Skeletal muscle tissue (tissue), 4 donors: Measurements from ENCODE around the gene COL5A1. TPM values are rescaled to one million over a fixed set of nuclear protein-coding genes. Genes with fewer than 3 reads are reported as not detected.

ENCODE experiments used
- H3K27ac ChIP-seq: one replicate; pipeline ENCODE4 v1.7.0; 2013; ENCODE audit warnings: mild to moderate bottlenecking, low read depth, low read length, inconsistent platforms
- H3K27me3 ChIP-seq, 3 donors: one replicate each; pipeline ENCODE4 v1.7.0; 2013; ENCODE audit warnings: low read length in 3 of 3; ENCODE audit not compliant: control insufficient read depth in 3 of 3, insufficient read depth in 3 of 3
- H3K36me3 ChIP-seq, 3 donors: one replicate each; pipeline ENCODE4 v1.7.0; 2013; ENCODE audit warnings: low read length in 3 of 3; ENCODE audit not compliant: control insufficient read depth in 3 of 3, insufficient read depth in 3 of 3
- H3K4me1 ChIP-seq, 3 donors: one replicate each; pipeline ENCODE4 v1.7.0; 2013; ENCODE audit warnings: low read length in 3 of 3, mild to moderate bottlenecking in 3 of 3; ENCODE audit not compliant: control insufficient read depth in 3 of 3, insufficient read depth in 3 of 3
- H3K4me3 ChIP-seq, 3 donors: one replicate each; pipeline ENCODE4 v1.7.0; 2013; ENCODE audit warnings: low read length in 3 of 3
- H3K9ac ChIP-seq, 3 donors: one replicate each; pipeline ENCODE4 v1.7.0; 2013; ENCODE audit warnings: low read length in 3 of 3, mild to moderate bottlenecking in 3 of 3, moderate library complexity in 2 of 3, low read depth in 1 of 3
- H3K9me3 ChIP-seq, 3 donors: one replicate each; pipeline ENCODE4 v1.7.0; 2013; ENCODE audit warnings: low read length in 3 of 3; ENCODE audit not compliant: control insufficient read depth in 3 of 3
- total RNA-seq: library from RNA; depleted of rRNA; stranded (reverse); fragments of >200 nt; gene quantifications from one replicate; pipeline ENCODE4 v1.2.3, GENCODE V29; 2014
- donor health status: Osteomylitis.

Gene COL5A1
- total RNA-seq, 1 donor from 2014 or later, result 258 TPM

DNA sequence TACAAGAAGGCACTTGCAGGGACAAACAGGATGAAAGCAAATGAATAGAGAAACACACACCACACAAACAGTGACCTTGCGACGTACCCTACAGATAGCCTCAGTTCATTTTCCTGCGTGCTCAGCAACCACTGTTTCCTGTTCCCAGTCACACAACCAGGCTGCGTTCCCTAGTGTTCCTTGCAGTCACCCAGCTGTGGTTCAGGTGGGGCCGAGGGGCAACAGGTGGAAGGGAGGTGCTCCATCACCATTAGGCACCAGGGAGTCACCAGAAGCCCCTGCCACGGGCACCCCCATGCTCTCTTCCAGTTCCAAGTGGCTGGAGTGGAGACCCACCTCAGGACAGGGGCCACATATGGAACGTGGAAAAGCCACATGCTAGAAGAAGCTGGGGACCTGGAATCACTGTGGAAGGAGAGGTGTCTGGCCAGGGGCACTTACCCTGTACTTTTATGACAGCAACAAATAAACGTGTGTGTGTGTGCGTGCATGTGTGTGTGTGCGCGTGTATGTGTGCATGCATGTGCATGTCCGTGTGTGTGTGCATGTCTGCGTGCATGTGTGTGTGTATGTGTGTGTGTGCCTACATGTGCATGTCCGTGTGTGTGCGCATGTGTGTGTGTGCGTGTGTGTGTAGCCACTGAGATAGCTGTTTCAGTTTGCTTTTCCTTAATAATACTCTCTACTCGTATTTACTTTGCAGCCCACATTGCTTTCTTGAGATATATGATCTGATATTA is 220.2 kb downstream of the COL5A1 start:
- Histone ChIP-seq H3K4me3 (no peak overlapping the region), H3K9ac (no peak overlapping the region), H3K36me3 (no peaks in the 10 kb centered on the region), H3K27ac (no peak overlapping the region), H3K4me1 (peaks cover 3 to 9% (median 4%) of the 10 kb centered on the region in 3 donors), H3K27me3 (peaks cover 14 to 30% (median 20%) of the 10 kb centered on the region in 3 donors), H3K9me3 (no peaks in the 10 kb centered on the region)

- Histone ChIP-seq H3K4me1 (peaks cover 3 to 9% (median 4%) of the 10 kb centered on the region in 3 donors), H3K27me3 (peaks cover 13 to 26% (median 20%) of the 10 kb centered on the region in 3 donors), H3K9ac (no peak overlapping the region), H3K4me3 (no peak overlapping the region), H3K9me3 (no peaks in the 10 kb centered on the region), H3K27ac (no peak overlapping the region), H3K36me3 (no peaks in the 10 kb centered on the region)
Observed at GRCh38 chr9:134863306-134863902, 221.8 kb downstream of the COL5A1 start.

DNA sequence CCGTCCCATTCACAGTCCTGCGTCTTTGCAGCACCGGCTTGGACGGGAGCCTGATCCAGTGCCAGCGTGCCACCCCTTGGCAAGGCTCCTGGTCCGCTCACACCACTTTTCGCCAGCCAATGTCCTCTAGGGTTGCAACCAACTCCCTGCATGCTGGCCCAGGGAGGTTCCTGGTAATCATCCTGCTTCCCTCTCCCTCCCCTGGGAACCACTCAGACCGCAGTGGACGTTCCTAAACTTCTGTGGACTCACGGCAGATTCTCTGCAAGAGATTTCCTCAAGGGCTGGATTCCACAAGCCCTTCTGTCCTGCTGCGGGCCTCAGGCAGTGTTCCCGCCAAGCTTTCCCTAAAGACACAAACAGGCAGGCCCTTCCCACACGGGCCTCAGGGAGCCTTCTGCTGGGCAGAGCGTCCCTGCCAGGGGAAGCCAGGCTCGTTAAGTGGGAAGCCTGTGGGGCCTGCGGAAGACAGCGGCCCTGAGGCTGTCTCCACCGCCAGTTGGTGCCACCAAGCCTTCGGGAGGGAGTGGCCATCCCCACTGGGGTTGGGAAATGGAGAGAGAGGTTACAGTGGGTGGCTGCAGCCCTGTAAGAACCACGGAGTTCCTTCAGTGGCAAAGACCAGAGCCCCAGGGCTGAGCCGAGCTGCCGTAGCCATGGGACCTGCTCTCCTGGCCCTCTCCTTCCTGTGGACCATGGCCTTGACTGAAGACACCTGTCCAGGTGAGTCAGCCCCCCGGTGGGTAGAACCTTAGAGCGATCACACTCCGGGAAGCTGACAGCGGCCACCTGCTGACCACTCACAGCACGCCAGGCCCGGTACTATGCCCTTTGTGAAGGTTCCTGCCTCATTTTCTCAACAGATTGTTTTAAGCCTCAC is 222.6 kb downstream of the COL5A1 start:
- Histone ChIP-seq H3K27ac (no peak overlapping the region), H3K4me3 (no peak overlapping the region), H3K27me3 (peaks cover 19 to 26% (median 21%) of the 10 kb centered on the region in 3 donors), H3K9ac (peak overlapping the region in 1 of 3 donors; percentile 33), H3K36me3 (no peaks in the 10 kb centered on the region), H3K9me3 (peaks cover 0 to 4% (median 0%) of the 10 kb centered on the region in 3 donors), H3K4me1 (peaks cover 3 to 9% (median 4%) of the 10 kb centered on the region in 3 donors)

DNA sequence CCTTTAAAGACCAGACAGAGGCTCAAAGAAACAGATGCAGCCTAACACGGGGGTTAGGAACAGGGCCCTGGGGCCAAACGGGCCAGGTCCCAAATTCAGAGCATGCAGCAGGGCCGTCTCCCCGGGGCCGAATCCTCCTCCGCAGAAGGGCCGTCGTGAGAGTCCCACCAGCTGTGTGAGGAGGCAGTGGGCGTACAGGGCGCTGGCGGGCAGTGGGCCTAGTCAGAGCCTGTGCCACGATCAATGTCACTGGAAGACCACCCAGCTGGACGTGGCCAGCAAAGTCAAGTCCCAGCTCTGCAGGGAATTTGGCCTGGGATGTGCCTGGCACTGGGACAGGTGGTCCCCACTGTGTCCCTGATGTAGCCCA is 223.2 kb downstream of the COL5A1 start:
- H3K4me1 ChIP-seq, result peaks cover 3 to 9% (median 4%) of the 10 kb centered on the region in 3 donors
- H3K27ac ChIP-seq, result no peak overlapping the region
- H3K27me3 ChIP-seq, result peaks cover 21 to 26% (median 24%) of the 10 kb centered on the region in 3 donors
- H3K4me3 ChIP-seq, result no peak overlapping the region
- peaks cover 0 to 4% (median 0%) of the 10 kb centered on the region in 3 donors for H3K9me3 ChIP-seq
- no peaks in the 10 kb centered on the region for H3K36me3 ChIP-seq
- no peak overlapping the region for H3K9ac ChIP-seq

DNA sequence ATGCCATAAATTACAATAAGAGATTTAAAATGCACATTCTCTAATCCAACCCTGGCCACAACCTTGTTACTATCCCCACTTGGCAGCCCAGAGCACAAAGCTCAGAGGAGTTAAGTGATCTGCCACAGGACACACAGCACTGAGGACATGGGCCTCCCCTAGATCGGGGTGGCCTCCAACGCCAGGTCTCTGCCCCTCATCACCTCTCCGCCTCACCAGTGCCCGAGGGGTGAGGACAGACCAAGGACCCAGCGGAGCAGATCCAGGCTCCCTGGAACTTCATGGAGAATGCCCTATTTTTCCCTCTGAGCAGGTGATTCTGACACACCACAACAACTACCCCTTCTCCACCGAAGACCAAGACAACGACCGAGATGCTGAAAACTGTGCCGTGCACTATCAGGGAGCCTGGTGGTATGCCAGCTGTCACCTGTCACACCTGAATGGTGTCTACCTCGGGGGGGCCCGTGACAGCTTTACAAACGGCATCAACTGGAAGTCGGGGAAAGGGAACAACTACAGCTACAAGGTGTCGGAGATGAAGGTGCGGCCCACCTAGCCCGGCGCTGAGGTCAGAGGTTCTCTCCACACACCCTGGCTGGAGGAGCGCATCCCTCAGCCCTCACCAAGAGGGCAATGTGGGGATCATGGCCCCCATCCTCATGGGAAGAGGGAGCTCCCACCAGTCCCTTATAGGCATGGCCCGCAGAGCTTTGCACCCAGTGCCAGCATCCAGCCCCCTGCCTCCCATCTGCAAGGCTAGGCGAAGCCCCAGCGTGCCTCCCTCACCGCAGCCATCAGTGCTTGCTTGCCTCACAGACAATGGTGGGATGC is 226.5 kb downstream of the COL5A1 start:
- H3K9ac ChIP-seq, result no peak overlapping the region
- peaks cover 13 to 42% (median 23%) of the 10 kb centered on the region in 3 donors for H3K27me3 ChIP-seq
- no peak overlapping the region for H3K27ac ChIP-seq
- no peak overlapping the region for H3K4me3 ChIP-seq
- no peaks in the 10 kb centered on the region for H3K36me3 ChIP-seq
- peaks cover 0 to 4% (median 0%) of the 10 kb centered on the region in 3 donors for H3K9me3 ChIP-seq
- H3K4me1 ChIP-seq, result peaks cover 3 to 9% (median 7%) of the 10 kb centered on the region in 3 donors

- Histone ChIP-seq H3K27me3 (peaks cover 12 to 42% (median 22%) of the 10 kb centered on the region in 3 donors), H3K36me3 (no peaks in the 10 kb centered on the region), H3K4me1 (peaks cover 3 to 7% (median 4%) of the 10 kb centered on the region in 3 donors), H3K9ac (no peak overlapping the region), H3K4me3 (no peak overlapping the region), H3K9me3 (peaks cover 0 to 4% (median 0%) of the 10 kb centered on the region in 3 donors), H3K27ac (no peak overlapping the region)
Observed at GRCh38 chr9:134868751-134869553, 227.3 kb downstream of the COL5A1 start.

DNA sequence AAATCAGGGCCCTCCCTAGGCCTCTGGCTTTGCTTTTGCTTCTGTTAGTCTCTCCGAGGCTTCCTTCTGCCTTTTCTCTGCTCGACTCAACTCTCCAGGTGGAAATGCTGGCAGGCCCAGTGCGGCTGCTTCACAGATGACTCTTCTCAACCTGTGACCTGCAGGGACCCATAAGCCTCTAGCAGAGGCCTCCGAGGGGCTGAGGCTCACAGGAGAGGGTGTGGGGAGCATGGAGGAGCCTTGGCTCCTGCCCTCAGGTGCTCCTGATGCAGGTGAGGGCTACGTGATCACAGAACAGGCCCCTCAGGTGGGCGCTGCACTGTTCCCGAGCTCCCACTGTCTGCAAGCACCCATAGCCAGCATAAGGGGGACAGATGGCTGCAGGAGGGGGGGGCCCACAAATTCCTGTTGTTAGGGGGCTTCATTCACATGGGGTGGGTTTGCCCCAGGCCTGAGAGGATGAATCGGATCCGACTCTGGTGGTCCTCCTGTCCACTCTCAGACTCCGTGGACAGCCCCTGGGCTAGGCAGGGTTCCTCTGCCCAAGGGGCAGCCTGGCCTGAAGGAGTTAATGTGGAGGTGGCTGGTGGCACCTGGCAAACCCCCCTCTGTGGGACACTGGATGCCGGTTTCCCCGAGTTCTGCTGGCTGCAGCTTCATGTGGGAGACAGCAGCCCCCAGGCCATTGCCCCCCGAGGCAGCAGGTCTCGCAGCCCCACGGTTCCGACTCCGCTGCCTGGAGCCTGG is 228.1 kb downstream of the COL5A1 start:
- Histone ChIP-seq H3K9me3 (peaks cover 0 to 4% (median 0%) of the 10 kb centered on the region in 3 donors), H3K9ac (no peak overlapping the region), H3K4me3 (no peak overlapping the region), H3K27ac (no peak overlapping the region), H3K36me3 (no peaks in the 10 kb centered on the region), H3K4me1 (peaks cover 0 to 3% (median 0%) of the 10 kb centered on the region in 3 donors), H3K27me3 (peaks cover 8 to 39% (median 15%) of the 10 kb centered on the region in 3 donors)

GRCh38 chr9:134870301-134870694 is 228.7 kb downstream of the COL5A1 start:
- Histone ChIP-seq H3K4me1 (peaks cover 0 to 3% (median 0%) of the 10 kb centered on the region in 3 donors), H3K27me3 (peaks cover 8 to 38% (median 10%) of the 10 kb centered on the region in 3 donors), H3K9ac (no peak overlapping the region), H3K4me3 (no peak overlapping the region), H3K9me3 (peaks cover 0 to 4% (median 0%) of the 10 kb centered on the region in 3 donors), H3K36me3 (no peaks in the 10 kb centered on the region), H3K27ac (no peak overlapping the region)
